Hematopoietic multipotent progenitor cell treated with erythropoietin and hydrocortisone succinate and interleukin-3 and kit ligand, for 15 days (in vitro differentiated cells): ENCODE measurements around the gene DALRD3.

ENCODE experiments used
- DNase-seq: peaks from one replicate; pipeline ENCODE4 v3.0.0-alpha.2; 2015; ENCODE audit warnings: low spot score

Gene DALRD3, protein sequence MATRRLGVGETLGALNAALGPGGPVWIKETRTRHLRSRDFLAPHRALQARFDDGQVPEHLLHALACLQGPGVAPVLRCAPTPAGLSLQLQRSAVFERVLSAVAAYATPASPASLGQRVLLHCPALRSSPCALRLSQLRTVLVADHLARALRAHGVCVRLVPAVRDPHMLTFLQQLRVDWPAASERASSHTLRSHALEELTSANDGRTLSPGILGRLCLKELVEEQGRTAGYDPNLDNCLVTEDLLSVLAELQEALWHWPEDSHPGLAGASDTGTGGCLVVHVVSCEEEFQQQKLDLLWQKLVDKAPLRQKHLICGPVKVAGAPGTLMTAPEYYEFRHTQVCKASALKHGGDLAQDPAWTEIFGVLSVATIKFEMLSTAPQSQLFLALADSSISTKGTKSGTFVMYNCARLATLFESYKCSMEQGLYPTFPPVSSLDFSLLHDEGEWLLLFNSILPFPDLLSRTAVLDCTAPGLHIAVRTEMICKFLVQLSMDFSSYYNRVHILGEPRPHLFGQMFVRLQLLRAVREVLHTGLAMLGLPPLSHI

DNA sequence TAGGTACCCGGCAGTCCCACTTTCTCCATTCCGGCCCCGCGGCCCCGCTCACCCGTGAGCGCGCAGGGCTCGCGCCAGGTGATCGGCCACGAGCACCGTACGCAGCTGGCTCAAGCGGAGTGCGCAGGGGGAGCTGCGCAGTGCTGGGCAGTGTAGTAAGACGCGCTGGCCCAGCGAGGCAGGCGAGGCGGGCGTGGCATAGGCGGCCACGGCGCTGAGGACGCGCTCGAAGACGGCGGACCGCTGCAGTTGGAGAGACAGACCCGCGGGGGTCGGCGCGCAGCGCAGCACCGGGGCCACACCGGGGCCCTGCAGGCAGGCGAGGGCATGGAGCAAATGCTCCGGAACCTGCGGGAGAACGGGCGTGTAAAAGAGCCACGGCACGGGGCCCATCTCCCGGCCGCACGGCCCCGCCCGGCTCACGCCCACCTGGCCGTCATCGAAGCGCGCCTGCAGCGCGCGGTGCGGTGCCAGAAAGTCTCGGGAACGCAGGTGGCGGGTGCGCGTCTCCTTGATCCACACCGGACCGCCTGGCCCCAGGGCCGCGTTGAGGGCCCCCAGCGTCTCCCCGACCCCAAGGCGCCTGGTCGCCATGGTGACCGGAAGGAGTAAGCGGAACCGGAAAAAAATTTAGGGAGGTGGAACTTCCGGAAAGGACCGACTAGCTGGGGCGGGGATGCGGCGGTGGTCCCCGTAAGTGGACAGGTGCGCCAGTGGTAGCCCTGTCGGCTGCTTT lies at the start of gene DALRD3:
Gene DALRD3 (minus strand): TSS at position 610 of the 736 bp plus-strand sequence. CDS start 16 bp downstream, at position 594.
- DNase-seq, result peak; percentile 61

DNA sequence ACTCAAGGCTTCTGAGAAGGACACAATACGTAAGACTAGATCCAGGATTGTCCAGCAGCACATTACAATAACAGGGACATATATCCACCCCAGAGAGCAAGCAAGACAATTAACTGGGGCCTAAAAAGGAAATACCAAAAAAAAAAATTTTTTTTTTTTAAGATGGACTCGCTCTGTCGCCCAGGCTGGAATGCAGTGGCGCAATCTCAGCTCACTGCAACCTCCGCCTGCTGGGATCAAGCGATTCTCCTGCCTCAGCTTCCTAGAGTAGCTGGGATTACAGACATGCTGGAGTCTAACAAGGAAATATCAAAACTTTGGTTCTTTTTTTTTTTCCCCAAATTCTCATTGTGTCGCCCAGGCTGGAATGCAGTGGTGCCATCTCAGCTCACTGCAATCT lies 39.6 kb upstream of the DALRD3 start:
- no peak for DNase-seq

DNA sequence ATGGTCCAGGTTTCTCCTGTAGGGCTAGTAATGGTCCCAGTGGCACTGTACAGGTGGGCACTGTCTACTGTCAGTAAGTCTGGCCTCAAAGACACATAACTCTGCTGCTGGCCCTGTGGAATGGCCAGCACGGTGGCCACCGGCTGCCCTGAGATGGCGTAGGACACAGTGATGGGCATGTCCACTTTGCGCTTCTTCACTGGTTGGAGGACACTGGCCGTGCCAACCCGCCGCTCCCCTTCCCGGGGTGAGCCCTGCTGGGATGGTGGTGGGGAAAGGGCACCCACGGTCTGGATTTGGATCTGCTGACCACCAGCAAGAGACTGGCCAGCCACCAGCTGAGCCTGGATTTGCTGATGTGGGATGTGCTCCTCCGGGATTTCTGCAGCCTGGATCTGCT lies 38.9 kb upstream of the DALRD3 start:
- DNase-seq, result no peak

DNA sequence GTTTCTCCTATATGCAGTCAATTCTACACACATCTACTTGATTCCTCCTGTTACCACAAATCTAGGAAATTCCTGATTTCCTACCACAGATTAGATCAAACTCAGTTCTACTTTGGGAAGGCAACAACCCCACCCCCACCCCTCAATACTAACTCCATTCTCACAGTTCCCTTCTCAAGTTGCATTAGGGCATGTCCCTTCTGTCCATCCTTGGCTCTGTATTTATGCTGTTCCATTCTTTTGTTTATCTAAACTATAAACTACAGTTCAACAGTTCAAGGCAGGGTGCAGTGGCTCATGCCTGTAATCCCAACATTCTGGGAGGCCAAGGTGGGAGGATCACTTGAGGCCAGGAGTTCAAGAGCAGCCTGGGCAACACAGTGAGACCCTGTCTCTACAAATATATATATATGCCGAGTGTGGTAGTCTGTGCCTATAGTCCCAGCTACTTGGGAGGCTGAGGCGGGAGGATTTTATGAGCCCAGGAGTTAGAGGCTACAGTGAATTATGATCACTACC lies 36.0 kb upstream of the DALRD3 start:
- DNase-seq, result no peak

DNA sequence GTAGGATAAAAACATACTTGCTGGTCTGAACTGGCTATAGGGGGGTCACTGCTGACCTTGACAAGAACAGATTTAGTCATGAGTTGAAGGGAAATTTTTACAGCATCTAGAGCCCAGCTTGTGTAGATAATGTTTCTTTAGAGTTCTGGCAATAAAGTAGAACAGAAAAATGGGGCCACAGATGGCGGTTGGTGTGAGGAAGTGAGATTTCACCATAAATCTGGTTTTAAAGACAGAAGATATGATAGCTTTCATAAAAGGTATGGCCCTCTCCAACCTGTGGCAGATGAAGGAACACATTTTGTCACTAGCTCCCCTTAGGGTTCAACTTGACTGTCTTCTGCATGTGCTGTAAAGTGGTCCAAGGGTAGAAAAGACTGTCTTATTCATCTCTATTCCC lies 35.2 kb upstream of the DALRD3 start:
- no peak for DNase-seq

DNA sequence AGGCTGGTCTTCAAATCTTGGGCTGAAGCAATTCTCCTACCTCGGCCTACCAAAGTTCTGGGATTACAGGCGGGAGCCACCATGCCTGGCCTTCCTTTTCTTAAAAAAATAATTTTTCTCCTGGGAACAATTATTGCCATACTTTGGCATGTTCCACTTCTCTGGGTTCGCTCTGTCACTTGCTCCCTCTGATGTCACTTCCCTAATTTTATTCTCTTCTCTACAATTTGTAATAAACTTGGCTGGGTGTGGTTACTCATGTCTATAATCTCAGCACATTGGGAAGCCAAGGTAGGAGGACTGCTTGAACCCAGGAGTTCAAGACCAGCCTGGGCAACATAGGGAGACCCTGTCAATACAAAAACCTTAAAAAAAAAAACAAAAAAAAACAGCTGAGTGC lies 16.9 kb upstream of the DALRD3 start:
- no peak for DNase-seq

DNA sequence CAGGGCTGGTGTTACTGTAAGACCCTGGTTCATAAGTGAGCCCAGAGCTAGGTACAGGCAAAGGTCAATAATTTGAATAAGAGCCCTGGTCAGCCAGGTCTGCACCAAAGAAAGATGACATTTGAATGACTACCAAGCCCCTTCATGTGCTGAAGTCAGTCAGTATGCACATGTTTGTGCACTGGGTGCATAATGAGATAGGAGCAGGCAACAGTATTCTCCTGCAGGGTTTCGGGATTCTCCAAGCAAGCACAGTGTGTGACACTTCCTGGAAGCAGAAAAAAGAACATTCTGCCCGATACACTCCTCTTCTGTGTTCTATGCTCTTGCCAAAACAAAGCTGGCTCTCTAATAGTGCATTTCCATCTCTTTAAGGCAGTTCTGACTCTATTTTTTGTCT lies 16.3 kb upstream of the DALRD3 start:
- DNase-seq, result no peak

DNA sequence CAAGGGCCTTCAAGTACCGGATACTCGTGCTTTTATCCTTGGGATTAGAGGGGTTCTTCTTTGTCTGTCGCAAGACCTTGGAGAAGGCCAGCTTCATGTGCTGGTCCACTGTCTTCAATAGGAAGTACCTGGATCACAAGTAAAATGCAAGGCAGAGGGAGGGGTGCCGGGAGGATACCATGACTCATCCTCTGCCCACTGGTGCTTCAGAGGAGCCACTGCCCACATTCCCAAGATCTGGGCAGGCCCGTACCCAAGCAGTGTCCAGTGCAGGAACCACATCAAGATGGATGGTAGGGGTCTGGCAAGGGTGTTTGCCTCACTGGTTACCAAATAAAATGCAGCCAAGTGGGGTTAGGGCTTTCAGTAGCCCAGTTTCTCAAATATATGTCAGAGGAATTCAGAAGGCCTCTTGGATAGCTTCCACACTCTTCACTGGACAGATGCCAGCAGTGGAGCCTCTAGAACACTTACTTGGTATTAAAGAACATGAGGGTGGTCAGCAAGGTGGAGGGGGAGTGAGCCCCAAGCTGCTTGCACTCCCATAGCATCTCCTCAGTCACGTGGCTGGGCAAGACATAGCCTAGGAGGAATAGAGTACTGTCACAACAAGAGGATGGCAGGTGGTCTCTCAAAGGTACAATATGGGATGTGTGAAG lies 14.4 kb upstream of the DALRD3 start:
- no peak for DNase-seq

DNA sequence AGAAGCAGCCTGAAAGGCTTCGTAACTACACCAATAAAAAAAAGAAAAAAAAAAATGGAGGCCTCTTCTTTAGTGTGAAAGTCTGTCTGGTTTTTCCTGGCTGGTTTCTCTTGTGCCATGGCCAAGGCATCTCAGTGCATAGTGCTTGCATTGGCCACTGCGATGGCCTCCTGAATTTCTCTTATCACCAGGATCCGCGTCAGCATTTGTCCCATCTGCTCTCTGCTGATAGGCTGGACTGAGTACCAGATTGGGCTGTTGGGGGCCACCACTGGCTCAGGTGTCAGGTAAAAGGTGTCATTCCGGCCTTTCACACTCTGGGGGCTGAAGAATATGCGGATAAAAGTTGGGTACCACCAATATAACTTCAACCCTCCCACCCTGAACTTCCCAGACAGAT lies 11.9 kb upstream of the DALRD3 start:
- DNase-seq, result peak; percentile 52

DNA sequence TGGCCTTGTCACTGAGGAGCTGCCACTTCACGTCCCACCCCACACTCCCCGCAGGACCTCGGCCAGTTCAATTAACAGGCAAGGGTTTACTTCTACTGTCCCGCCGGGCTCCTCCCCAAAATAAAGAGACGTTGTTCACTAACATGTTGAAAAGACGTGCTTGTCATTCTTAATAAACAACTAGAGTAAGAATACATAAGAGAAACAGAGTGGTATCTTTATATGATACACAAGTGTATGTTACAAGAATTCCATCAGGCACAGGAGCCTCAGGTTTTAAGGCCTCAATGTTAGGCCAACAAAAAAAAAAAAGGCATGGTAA lies 11.1 kb upstream of the DALRD3 start:
- DNase-seq, result no peak

DNA sequence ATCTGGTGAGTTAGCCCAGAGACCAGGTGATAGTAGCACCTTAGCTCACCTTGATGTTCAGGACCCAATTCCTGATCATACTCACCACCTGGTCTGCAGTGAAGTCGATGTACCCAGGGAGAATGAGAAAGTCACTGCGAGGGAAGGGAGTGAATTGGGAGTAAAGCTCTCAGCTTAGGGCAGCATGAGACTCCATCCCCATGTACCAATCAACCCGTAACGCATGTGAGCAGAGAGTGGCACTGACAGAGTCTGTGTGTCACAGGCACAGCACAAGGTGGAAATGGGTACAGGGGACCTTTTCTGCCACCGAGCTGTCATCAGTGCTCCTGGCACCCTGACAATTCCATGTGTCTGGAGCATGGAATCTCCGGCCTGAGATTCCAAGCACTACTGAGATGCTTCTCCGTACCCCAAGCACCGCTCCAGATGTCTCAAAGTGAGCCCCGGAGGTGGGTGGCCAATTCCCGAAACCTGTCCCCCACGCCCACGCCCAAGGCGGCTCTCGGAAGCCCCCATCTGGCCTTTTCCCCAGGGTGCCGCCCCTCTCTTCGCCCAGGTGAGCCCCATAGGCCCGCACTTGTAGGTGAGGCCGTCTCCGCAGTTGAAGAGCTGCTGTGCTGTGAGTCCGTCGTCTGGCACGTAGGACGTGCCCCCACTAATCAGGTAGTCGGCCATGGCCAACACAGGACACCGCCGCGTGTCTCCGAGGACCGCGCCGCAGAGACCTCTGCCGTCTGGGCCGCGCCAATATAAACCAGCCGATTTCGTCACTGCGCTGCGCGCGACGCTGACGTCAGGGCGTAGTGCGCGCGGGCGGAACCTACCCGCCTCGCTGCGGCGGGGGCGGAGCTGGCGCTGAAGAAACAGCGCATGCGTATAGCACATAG lies 10.5 kb upstream of the DALRD3 start, which contains the start of gene IMPDH2:
Gene IMPDH2 (minus strand): TSS at position 726 of the 890 bp plus-strand sequence. CDS start 48 bp downstream, at position 678.
- peak; percentile 97 for DNase-seq

DNA sequence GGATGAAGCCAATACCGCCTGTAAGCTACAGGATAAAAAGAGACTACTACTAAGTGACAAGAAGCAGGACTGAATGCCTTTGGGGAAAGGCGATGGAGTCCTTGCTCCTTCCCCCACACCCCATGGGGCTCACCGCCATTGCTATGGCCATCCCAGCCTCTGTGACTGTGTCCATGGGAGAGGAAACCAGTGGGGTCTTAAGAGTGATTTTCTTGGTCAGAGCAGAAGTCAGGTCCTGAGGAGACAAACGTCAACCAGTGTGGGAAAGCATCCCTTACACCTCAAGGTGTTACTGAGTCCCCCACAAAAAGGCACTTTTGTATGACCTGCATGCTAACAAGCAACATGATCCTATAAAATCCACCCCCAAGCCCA lies 9.9 kb upstream of the DALRD3 start:
- no peak for DNase-seq

DNA sequence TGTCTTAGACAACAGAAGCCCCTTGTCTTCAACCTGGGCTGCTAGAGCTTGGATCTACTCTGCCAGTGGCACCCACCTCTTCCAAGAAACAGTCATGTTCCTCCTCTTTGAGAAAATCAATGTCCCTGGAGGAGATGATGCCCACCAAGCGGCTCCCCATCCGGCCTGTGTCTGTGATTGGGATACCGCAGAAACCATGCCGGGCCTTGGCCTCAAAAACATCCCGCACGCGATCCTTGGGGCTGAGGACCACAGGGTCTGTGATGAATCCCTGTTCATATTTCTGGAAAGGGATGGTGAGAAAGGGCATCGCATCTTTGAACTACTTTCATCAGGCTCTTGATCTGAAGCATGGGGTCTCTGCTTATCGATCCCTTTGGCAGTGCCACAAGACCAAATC lies 9.3 kb upstream of the DALRD3 start:
- no peak for DNase-seq

DNA sequence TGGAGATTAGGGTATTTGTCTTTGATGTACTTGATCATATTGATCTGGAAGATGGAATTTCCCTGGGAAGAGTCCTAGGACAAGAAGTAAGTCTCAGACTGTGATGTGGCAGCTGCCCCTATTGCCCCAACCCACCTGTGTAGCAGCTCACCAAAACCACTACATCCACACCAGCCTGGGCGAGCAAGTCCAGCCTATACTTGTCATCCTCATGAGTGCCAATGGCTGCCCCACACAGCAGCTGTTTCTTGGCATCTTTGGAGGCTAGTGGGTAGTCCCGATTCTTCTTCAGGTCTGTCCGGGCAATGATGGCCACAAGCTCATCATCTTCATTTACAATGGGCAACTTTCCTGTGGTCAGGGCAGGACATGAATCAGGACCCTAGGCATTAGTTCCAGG lies 8.2 kb upstream of the DALRD3 start:
- DNase-seq, result no peak

DNA sequence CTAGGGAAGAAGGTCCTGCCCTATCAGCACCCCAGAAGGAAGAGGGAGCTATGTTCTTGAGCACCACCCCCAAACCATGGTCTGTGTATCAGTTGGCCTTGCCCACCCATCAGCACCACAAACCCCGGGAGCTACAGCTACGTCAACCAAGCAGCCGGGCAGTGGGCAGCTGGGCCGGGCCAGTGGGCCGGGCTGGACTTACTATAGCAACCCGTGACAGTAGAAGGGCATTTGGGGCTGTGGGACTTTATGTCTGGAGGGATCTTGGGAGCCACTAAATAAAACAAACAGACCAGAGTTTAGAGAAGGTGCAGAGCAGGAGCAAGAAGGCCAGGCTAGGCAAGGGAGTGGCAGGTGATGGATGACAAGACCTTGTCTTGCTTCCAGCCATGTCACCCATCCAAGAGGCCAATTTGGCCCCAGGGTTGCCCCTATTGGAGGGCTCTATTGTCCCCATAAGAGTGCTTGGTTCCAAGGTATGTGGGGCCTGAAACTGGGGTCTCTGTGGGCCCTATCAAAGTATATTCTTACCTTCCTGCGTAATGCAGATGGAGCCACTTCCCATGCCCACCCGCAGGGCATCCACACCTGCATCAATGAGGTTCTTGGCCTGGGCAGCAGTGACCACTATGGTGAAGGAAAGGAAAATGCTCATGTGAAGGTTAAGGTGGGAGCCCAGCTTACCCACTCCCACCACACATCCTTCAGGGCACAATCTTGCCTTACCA lies 7.6 kb upstream of the DALRD3 start:
- no peak for DNase-seq

DNA sequence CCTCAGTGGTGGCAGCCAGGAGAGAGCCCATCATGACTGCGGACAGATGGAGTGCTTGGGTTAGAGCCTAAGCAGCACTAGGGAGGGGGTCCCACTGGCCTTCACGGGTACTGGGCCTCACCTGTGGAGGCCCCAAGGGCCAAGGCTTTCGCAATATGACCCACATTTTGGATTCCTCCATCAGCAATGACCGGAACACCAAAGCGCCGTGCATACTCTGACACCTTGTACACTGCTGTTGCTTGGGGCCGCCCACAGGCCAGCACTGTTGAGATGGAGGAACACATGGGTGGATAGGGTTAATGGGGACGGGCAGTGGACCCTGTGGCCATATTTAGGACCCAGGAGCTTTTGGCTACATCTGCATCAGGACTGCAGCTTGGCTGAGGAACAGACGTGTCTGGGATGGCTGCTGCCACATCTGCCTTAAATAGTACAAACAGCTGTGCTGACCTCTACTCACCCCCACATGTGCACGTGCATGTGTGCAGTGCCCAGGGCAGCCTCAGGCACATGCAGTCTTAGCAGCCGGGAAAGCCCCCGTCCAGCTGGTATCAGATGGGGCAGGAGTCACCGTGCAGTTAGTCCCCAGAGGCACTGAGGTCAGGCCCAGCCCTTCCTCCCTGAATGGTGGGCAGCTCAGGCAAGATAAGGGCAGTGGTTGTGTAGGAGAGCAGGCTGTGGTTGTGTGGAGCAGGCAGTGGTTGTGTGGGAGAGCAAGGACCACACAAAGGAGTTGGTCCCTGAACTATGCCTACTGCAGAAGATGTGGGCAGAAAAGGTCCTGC lies 6.8 kb upstream of the DALRD3 start:
- no peak for DNase-seq

DNA sequence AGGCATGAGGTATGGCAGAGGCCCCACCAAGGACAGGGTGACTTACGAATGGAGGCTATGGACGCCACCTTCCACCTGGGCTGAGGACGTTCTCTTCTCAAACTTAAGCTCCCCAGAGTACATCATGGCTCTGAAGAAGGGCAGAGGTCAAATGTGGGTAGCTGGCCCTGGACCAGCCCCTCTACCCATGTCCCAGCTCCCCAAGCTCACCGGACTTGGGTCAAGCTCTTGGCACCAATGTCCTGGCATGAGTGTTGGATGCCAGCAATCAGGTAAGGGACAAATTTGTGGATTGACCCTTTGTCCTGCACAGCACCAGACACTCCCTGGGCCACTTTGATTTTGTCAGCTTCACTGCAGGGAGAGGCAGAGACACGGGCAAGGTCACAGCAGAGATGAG lies 6.1 kb upstream of the DALRD3 start:
- DNase-seq, result no peak

DNA sequence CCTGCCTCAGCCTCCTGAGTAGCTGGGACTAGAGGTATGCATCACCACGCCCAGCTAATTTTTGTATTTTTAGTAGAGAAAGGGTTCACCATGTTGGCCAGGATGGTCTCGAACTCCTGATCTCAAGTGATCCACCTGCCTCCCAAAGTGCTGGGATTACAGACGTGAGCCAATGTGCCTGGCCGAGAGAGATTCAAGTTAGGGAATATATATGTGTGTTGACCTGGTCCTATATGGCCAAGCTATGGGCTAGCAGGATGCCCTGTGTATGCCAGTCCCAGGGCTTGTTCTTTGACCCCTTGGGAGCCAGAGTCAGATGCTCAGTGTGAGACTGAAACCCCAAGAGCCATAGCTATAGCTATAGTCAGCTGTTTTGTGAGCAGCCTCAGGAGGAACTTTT lies 5.4 kb upstream of the DALRD3 start:
- no peak for DNase-seq

DNA sequence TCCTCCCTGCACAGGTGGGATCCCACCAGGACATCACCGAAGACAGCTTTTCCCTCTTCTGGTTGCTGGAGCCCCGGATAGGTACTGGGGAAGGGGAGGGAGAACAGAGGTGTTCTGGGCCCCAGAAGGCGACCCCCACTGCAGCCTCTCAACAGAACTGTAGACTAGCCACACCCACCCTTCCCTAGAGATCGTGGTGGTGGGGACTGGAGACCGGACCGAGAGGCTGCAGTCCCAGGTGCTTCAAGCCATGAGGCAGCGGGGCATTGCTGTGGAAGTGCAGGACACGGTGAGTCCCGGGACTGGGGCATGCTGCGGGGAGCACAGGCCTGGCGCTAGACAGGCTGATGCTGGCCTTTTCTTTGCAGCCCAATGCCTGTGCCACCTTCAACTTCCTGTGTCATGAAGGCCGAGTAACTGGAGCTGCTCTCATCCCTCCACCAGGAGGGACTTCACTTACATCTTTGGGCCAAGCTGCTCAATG lies 4.3 kb upstream of the DALRD3 start:
- no peak for DNase-seq
